ENCODE measurements around the gene TRPC4. TPM values are rescaled to one million over a fixed set of nuclear protein-coding genes. Genes with fewer than 3 reads are reported as not detected.

Gene TRPC4
- total RNA-seq, 2 experiments from 2014 or later = not detected

DNA sequence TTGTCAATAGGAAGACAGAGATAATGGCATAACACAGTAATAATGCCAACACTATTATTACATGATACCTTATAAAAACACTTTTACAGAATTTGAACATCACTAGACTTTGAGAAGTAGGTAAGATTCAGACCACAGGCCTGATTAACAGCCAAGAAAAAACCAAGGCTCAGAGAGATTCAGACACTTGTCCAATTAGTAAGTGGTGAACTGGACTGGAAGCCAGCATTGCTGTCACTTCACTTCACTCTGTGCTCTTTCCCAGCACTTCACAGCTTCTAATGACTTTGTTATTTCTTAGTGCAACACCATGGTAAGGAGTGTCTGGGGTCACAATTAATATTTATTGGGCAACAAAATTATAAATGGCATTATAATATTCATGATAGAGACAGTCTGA is 91.9 kb downstream of the TRPC4 start:
- H3K4me1 Mint-ChIP-seq (ENCODE audit: low read depth) = no peaks in the 10 kb centered on the region
- CTCF ChIA-PET = no interaction called here
- intact Hi-C loops (cut with micrococcal nuclease) = no loop called here
- TF ChIP-seq, protein P1, sequence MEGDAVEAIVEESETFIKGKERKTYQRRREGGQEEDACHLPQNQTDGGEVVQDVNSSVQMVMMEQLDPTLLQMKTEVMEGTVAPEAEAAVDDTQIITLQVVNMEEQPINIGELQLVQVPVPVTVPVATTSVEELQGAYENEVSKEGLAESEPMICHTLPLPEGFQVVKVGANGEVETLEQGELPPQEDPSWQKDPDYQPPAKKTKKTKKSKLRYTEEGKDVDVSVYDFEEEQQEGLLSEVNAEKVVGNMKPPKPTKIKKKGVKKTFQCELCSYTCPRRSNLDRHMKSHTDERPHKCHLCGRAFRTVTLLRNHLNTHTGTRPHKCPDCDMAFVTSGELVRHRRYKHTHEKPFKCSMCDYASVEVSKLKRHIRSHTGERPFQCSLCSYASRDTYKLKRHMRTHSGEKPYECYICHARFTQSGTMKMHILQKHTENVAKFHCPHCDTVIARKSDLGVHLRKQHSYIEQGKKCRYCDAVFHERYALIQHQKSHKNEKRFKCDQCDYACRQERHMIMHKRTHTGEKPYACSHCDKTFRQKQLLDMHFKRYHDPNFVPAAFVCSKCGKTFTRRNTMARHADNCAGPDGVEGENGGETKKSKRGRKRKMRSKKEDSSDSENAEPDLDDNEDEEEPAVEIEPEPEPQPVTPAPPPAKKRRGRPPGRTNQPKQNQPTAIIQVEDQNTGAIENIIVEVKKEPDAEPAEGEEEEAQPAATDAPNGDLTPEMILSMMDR (IDR thresholded peaks at IDR 0.05) = no peak
- no peaks in the 10 kb centered on the region for H3K27me3 Mint-ChIP-seq
- ATAC-seq (no peak), DNase-seq (no peak)
- H3K27ac Mint-ChIP-seq = no peak overlapping the region
- no peaks in the 10 kb centered on the region for H3K9me3 Mint-ChIP-seq
- H3K4me3 Mint-ChIP-seq = no peak overlapping the region
- POLR2A ChIA-PET = no interaction called here
- no peaks in the 10 kb centered on the region for H3K36me3 Mint-ChIP-seq (ENCODE audit: low read depth)

DNA sequence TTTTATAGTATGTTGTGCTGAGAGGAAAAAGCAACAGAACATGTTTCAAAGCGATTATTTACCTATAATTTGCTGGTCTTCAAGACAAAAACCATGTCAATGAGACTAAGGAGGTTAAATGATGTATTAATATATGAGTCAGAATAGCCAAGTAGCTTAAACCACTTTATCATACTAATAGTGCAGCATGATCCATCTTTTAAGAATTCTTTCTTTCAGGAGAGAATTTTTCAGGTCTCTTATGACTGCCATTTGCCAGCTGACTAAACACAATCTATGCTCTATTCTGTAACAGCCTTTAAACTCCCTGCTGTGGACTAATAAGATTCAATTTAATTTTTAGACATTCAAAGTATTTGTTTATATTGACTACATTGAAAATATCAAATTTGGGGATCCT is 93.7 kb downstream of the TRPC4 start:
- Mint-ChIP-seq H3K36me3 (ENCODE audit: low read depth) (no peaks in the 10 kb centered on the region), H3K9me3 (no peaks in the 10 kb centered on the region), H3K4me3 (no peak overlapping the region), H3K27me3 (no peaks in the 10 kb centered on the region), H3K27ac (no peak overlapping the region), H3K4me1 (ENCODE audit: low read depth) (no peaks in the 10 kb centered on the region)
- ChIA-PET POLR2A (no interaction called here), CTCF (no interaction called here)
- TF ChIP-seq, protein P1 (IDR thresholded peaks at IDR 0.05) = no peak
- ATAC-seq (no peak), DNase-seq (no peak)
- intact Hi-C loops (cut with micrococcal nuclease) = no loop called here

DNA sequence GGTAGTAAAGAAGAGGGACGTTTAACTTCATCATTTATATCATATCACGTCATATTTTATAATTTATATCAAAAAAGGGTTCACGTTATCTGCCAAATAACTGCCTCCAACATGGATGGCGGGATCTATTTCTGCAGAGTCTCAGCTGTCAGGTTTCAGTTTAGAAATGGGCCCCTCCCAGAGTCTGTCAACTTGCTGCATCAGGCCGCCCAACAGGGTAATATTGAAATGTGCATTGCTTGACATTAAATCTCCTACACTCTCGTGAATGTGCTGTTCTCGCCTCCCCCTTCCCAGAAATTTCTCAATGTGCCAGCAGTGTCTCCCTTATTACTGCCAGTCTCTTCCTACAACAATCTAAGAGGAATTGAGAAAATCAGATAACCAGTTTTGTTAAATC is 96.9 kb downstream of the TRPC4 start:
- intact Hi-C loops (cut with micrococcal nuclease) = no loop called here
- Mint-ChIP-seq H3K27ac (no peak overlapping the region), H3K27me3 (no peaks in the 10 kb centered on the region), H3K4me1 (ENCODE audit: low read depth) (no peaks in the 10 kb centered on the region), H3K9me3 (no peaks in the 10 kb centered on the region), H3K36me3 (ENCODE audit: low read depth) (no peaks in the 10 kb centered on the region), H3K4me3 (no peak overlapping the region)
- no peak for ATAC-seq
- POLR2A ChIA-PET = no interaction called here
- TF ChIP-seq, protein P1 (IDR thresholded peaks at IDR 0.05) = no peak
- DNase-seq = no peak
- CTCF ChIA-PET = no interaction called here

DNA sequence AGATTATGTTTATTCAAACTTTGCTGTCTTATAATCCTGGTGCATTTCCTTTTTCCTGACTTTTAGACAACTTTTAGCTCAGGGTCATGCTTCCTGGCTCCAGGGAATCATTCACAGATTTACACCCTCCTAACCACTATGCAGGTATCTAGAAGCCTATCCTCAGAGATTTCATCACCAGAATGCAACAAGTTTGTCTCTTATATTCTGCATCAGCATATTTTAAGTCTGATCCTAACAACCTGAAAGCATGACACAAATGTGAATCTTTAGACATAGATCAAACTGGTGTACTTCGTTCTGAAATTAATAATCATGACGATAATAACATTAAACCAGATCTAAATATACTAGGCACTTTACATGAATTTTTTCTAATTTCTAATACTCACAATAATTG is 100.0 kb downstream of the TRPC4 start:
- ChIA-PET CTCF (no interaction called here), POLR2A (no interaction called here)
- Mint-ChIP-seq H3K36me3 (ENCODE audit: low read depth) (no peaks in the 10 kb centered on the region), H3K4me3 (no peak overlapping the region), H3K27ac (no peak overlapping the region), H3K27me3 (no peaks in the 10 kb centered on the region), H3K4me1 (ENCODE audit: low read depth) (no peaks in the 10 kb centered on the region), H3K9me3 (no peaks in the 10 kb centered on the region)
- ATAC-seq = no peak
- no peak for DNase-seq
- TF ChIP-seq, protein P1 (IDR thresholded peaks at IDR 0.05) = no peak
- intact Hi-C loops (cut with micrococcal nuclease) = no loop called here

DNA sequence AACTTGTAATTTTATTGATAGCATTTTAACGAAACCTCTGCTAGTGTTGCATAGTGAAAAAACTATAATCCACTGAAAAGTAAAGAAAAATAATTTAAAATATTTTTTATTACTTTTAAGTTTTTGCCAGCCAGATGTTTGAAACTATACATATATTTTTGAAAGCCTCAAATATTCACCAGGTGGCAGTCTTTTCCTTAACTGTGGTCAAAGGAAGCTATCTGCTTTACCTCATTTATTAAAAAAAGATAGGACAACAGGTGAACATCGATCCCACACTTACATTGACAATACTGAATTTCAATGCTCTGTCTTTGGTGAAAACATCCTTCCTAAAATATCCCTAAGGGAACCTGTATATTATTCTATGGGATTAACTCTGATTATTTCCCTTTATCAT is 100.5 kb downstream of the TRPC4 start:
- Mint-ChIP-seq H3K4me1 (ENCODE audit: low read depth) (no peaks in the 10 kb centered on the region), H3K27me3 (no peaks in the 10 kb centered on the region), H3K27ac (no peak overlapping the region), H3K4me3 (no peak overlapping the region), H3K9me3 (no peaks in the 10 kb centered on the region), H3K36me3 (ENCODE audit: low read depth) (no peaks in the 10 kb centered on the region)
- TF ChIP-seq, protein P1 (IDR thresholded peaks at IDR 0.05) = no peak
- ChIA-PET CTCF (no interaction called here), POLR2A (no interaction called here)
- intact Hi-C loops (cut with micrococcal nuclease) = no loop called here
- ATAC-seq (no peak), DNase-seq (no peak)
